ENCODE results near the gene DKK3. TPM values are rescaled to one million over a fixed set of nuclear protein-coding genes. Genes with fewer than 3 reads are reported as not detected.

DKK3 gene
- 10 to 100 TPM in 1 of 4 donors, 1 to 10 TPM in 3; 4.1 to 31.7 (median 7.2) TPM for total RNA-seq

GRCh38 chr11:12007769-12008737, at the start of gene DKK3:
TSS of gene DKK3 (minus strand) at chr11:12008626. CDS start at chr11:12008582, 44 bp downstream.
- in situ Hi-C loops (cut with MboI; ENCODE audit: low sequenced_read_pairs in 4 of 4) (no loop called here), intact Hi-C loops (cut with DNase I; ENCODE audit: low total_unique reads) (loop anchor here (5.0 kb wide), 1 partner anchor 36 kb away; no protein-coding TSS in a partner anchor)
- Histone ChIP-seq H3K9me3 (no peaks in the 10 kb centered on the region), H3K4me1 (peaks cover 15 to 20% of the 10 kb centered on the region in 2 donors), H3K27ac (no peak within 1 kb of the TSS), H3K4me3 (peak within 1 kb of the TSS; percentile 47 to 55 (median 52)), H3K27me3 (peaks cover 33 to 38% (median 36%) of the 10 kb centered on the region in 3 donors), H3K36me3 (no peaks in the 10 kb centered on the region)
- DNase-seq (no peak), ATAC-seq (peak in 1 of 2 donors; percentile 26)
- TF ChIP-seq, protein P1, sequence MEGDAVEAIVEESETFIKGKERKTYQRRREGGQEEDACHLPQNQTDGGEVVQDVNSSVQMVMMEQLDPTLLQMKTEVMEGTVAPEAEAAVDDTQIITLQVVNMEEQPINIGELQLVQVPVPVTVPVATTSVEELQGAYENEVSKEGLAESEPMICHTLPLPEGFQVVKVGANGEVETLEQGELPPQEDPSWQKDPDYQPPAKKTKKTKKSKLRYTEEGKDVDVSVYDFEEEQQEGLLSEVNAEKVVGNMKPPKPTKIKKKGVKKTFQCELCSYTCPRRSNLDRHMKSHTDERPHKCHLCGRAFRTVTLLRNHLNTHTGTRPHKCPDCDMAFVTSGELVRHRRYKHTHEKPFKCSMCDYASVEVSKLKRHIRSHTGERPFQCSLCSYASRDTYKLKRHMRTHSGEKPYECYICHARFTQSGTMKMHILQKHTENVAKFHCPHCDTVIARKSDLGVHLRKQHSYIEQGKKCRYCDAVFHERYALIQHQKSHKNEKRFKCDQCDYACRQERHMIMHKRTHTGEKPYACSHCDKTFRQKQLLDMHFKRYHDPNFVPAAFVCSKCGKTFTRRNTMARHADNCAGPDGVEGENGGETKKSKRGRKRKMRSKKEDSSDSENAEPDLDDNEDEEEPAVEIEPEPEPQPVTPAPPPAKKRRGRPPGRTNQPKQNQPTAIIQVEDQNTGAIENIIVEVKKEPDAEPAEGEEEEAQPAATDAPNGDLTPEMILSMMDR (IDR thresholded peaks at IDR 0.05 in 4 of 5, conservative IDR thresholded peaks at IDR 0.05 in 1 of 5), result no peak
- no peak for TF ChIP-seq POLR2A (IDR thresholded peaks at IDR 0.05)

- H3K27me3 ChIP-seq, result no peaks in the 10 kb centered on the region
- ATAC-seq (no peak), DNase-seq (peak in 1 of 2 donors; percentile 8)
- H3K4me1 ChIP-seq, result peaks cover 0 to 4% of the 10 kb centered on the region in 2 donors
- H3K9me3 ChIP-seq, result no peaks in the 10 kb centered on the region
- no peak overlapping the region for H3K27ac ChIP-seq
- in situ Hi-C loops (cut with MboI; ENCODE audit: low sequenced_read_pairs in 4 of 4), result loop anchor here in 1 of 4 donors (25.0 kb wide), 1 partner anchor 630 kb away; no protein-coding TSS in a partner anchor
- no peak overlapping the region for H3K4me3 ChIP-seq
- intact Hi-C loops (cut with DNase I; ENCODE audit: low total_unique reads), result no loop called here
- TF ChIP-seq POLR2A (IDR thresholded peaks at IDR 0.05), result no peak
- TF ChIP-seq, protein P1 (IDR thresholded peaks at IDR 0.05 in 4 of 5, conservative IDR thresholded peaks at IDR 0.05 in 1 of 5), result no peak
- H3K36me3 ChIP-seq, result no peaks in the 10 kb centered on the region
Observed at GRCh38 chr11:12057299-12057980, 49.0 kb upstream of the DKK3 start.

- TF ChIP-seq POLR2A (IDR thresholded peaks at IDR 0.05), result no peak
- TF ChIP-seq, protein P1 (IDR thresholded peaks at IDR 0.05 in 4 of 5, conservative IDR thresholded peaks at IDR 0.05 in 1 of 5), result no peak
- DNase-seq, result no peak
- H3K4me1 ChIP-seq, result peaks cover under 1 to 4% of the 10 kb centered on the region in 2 donors
- H3K4me3 ChIP-seq, result no peak overlapping the region
- ATAC-seq, result no peak
- in situ Hi-C loops (cut with MboI; ENCODE audit: low sequenced_read_pairs in 4 of 4) (loop anchor here in 1 of 4 donors (25.0 kb wide), 1 partner anchor 631 kb away; no protein-coding TSS in a partner anchor), intact Hi-C loops (cut with DNase I; ENCODE audit: low total_unique reads) (no loop called here)
- H3K9me3 ChIP-seq, result no peaks in the 10 kb centered on the region
- H3K27me3 ChIP-seq, result no peaks in the 10 kb centered on the region
- H3K36me3 ChIP-seq, result no peaks in the 10 kb centered on the region
- no peak overlapping the region for H3K27ac ChIP-seq
Observed at GRCh38 chr11:12056119-12056518, 47.7 kb upstream of the DKK3 start.

GRCh38 chr11:12053606-12054361, 45.4 kb upstream of the DKK3 start:
- Histone ChIP-seq H3K9me3 (no peaks in the 10 kb centered on the region), H3K36me3 (no peaks in the 10 kb centered on the region), H3K4me1 (peaks cover 4 to 11% of the 10 kb centered on the region in 2 donors), H3K27me3 (no peaks in the 10 kb centered on the region), H3K27ac (peak overlapping the region in 2 of 4 donors; percentile 35 to 48), H3K4me3 (no peak overlapping the region)
- ATAC-seq (peak; percentile 25 to 39), DNase-seq (peak in 1 of 2 donors; percentile 8)
- intact Hi-C loops (cut with DNase I; ENCODE audit: low total_unique reads), result no loop called here
- in situ Hi-C loops (cut with MboI; ENCODE audit: low sequenced_read_pairs in 4 of 4), result loop anchor here in 1 of 4 donors (25.0 kb wide), 1 partner anchor 634 kb away; no protein-coding TSS in a partner anchor
- TF ChIP-seq, protein P1 (IDR thresholded peaks at IDR 0.05 in 4 of 5, conservative IDR thresholded peaks at IDR 0.05 in 1 of 5), result no peak
- no peak for TF ChIP-seq POLR2A (IDR thresholded peaks at IDR 0.05)
